ENCODE data around the gene STRN4. TPM values are rescaled to one million over a fixed set of nuclear protein-coding genes. Genes with fewer than 3 reads are reported as not detected.
"Not testable (repeated sequence)": the region's sequence is repeated elsewhere in the genome, so short reads cannot be mapped to it uniquely, and the experiment has no call there.

STRN4 gene
- total RNA-seq, 2 donors from 2014 or later = 142 to 155 TPM

DNA sequence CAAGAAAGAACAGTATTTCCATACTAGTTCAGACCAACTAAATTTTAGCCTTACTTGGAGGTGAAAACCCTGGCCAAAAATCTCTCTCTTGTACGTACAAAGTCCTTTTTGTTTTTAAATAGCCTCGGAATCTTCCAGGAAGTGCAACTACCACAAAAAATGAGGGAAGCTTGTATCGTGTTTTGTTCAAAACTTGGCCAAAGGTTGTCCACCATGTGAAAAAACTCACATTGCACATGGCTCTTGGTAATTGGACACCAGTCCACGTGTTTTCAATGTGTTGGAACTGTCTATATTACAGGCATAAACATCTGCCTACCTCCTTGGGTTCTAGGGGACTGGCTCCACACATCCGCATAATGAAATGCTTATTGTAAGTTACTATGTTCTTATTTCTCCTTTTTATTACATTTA, 15.2 kb upstream of the STRN4 start:
- DNase-seq = no peak
- TF ChIP-seq, protein P1, sequence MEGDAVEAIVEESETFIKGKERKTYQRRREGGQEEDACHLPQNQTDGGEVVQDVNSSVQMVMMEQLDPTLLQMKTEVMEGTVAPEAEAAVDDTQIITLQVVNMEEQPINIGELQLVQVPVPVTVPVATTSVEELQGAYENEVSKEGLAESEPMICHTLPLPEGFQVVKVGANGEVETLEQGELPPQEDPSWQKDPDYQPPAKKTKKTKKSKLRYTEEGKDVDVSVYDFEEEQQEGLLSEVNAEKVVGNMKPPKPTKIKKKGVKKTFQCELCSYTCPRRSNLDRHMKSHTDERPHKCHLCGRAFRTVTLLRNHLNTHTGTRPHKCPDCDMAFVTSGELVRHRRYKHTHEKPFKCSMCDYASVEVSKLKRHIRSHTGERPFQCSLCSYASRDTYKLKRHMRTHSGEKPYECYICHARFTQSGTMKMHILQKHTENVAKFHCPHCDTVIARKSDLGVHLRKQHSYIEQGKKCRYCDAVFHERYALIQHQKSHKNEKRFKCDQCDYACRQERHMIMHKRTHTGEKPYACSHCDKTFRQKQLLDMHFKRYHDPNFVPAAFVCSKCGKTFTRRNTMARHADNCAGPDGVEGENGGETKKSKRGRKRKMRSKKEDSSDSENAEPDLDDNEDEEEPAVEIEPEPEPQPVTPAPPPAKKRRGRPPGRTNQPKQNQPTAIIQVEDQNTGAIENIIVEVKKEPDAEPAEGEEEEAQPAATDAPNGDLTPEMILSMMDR (conservative IDR thresholded peaks at IDR 0.05) = no peak
- Histone ChIP-seq H3K9me3 (ENCODE audit: control insufficient read depth, low read length) (no peaks in the 10 kb centered on the region), H3K9ac (ENCODE audit: extremely low read depth, low read length, poor library complexity, severe bottlenecking) (no peak overlapping the region), H3K27me3 (ENCODE audit: control insufficient read depth, insufficient read depth, low read length, poor library complexity, severe bottlenecking) (no peaks in the 10 kb centered on the region), H3K27ac (ENCODE audit: low read depth, low read length) (no peak overlapping the region), H3K36me3 (ENCODE audit: control insufficient read depth, insufficient read depth, low read length) (peaks cover 5% of the 10 kb centered on the region), H3K4me1 (ENCODE audit: control insufficient read depth, insufficient read depth, low read length) (no peaks in the 10 kb centered on the region), H3K4me3 (ENCODE audit: low read length) (no peak overlapping the region)
- Mint-ChIP-seq H3K4me1 (peaks cover 2% of the 10 kb centered on the region), H3K9me3 (no peaks in the 10 kb centered on the region), H3K27ac (no peak overlapping the region), H3K36me3 (ENCODE audit: low read depth) (peaks cover 8% of the 10 kb centered on the region), H3K27me3 (ENCODE audit: insufficient read depth) (peaks cover 3% of the 10 kb centered on the region), H3K4me3 (no peak overlapping the region)
- 90 to 91% methylated on average over 4 of the region's 5 CpGs for WGBS, 2 experiments (ENCODE audit: insufficient coverage in 1 of 2, insufficient read length in 1 of 2)

DNA sequence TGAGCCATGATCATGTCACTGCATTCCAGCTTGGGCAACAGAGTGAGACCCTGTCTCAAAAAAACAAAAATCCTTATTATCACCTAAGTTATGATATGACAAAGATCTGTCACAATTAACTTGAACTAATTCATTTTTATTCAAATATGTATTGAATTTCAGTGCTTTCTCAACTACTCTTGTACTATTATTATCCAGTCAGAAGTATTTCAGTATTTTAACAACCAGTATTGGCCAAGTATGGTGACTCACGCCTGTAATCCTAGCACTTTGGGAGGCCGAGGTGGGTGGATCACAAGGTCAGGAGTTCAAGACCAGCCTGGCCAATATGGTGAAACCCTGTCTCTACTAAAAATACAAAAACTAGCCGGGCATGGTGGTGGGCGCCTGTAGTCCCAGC, 14.6 kb upstream of the STRN4 start:
- not testable (repeated sequence) for H3K9me3 Mint-ChIP-seq; DNase-seq; H3K4me3 Mint-ChIP-seq; H3K4me1 Mint-ChIP-seq; H3K27ac ChIP-seq (ENCODE audit: low read depth, low read length); H3K27ac Mint-ChIP-seq; H3K36me3 Mint-ChIP-seq (ENCODE audit: low read depth); H3K9me3 ChIP-seq (ENCODE audit: control insufficient read depth, low read length); H3K4me1 ChIP-seq (ENCODE audit: control insufficient read depth, insufficient read depth, low read length); H3K4me3 ChIP-seq (ENCODE audit: low read length); H3K27me3 Mint-ChIP-seq (ENCODE audit: insufficient read depth); H3K27me3 ChIP-seq (ENCODE audit: control insufficient read depth, insufficient read depth, low read length, poor library complexity, severe bottlenecking); H3K9ac ChIP-seq (ENCODE audit: extremely low read depth, low read length, poor library complexity, severe bottlenecking); H3K36me3 ChIP-seq (ENCODE audit: control insufficient read depth, insufficient read depth, low read length)
- WGBS, 2 experiments (ENCODE audit: insufficient coverage in 1 of 2, insufficient read length in 1 of 2) = 90 to 95% methylated on average over 2 of the region's 4 CpGs

DNA sequence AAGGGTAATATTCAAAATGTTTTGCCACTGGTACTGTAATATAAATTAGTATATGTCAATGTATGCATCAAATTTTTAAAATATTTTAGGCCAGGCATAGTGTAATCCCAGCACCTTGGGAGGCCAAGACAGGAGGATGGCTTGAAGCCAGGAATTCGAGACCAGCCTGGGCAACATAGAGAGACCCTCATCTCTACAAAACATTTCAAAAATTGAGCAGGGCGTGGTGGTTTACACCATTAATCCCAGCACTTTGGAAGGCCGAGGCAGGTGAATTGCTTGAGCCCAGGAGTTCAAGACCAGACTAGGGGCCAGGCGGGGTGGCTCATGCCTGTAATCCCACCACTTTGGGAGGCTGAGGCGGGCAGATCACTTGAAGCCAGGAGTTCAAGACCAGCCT, 14.1 kb upstream of the STRN4 start:
- Histone ChIP-seq H3K4me1 (ENCODE audit: control insufficient read depth, insufficient read depth, low read length) (no peaks in the 10 kb centered on the region), H3K27me3 (ENCODE audit: control insufficient read depth, insufficient read depth, low read length, poor library complexity, severe bottlenecking) (no peaks in the 10 kb centered on the region), H3K27ac (ENCODE audit: low read depth, low read length) (no peak overlapping the region), H3K9me3 (ENCODE audit: control insufficient read depth, low read length) (no peaks in the 10 kb centered on the region), H3K4me3 (ENCODE audit: low read length) (no peak overlapping the region), H3K36me3 (ENCODE audit: control insufficient read depth, insufficient read depth, low read length) (peaks cover 5% of the 10 kb centered on the region), H3K9ac (ENCODE audit: extremely low read depth, low read length, poor library complexity, severe bottlenecking) (no peak overlapping the region)
- 76 to 88% methylated on average over 3 to 5 of the region's 5 CpGs for WGBS, 2 experiments (ENCODE audit: insufficient coverage in 1 of 2, insufficient read length in 1 of 2)
- peaks cover 10% of the 10 kb centered on the region for H3K36me3 Mint-ChIP-seq (ENCODE audit: low read depth)
- H3K27ac Mint-ChIP-seq = no peak overlapping the region
- H3K4me1 Mint-ChIP-seq = peaks cover 2% of the 10 kb centered on the region
- H3K4me3 Mint-ChIP-seq = no peak overlapping the region
- H3K9me3 Mint-ChIP-seq = no peaks in the 10 kb centered on the region
- TF ChIP-seq, protein P1 (conservative IDR thresholded peaks at IDR 0.05) = no peak
- no peak for DNase-seq
- H3K27me3 Mint-ChIP-seq (ENCODE audit: insufficient read depth) = peaks cover 3% of the 10 kb centered on the region

DNA sequence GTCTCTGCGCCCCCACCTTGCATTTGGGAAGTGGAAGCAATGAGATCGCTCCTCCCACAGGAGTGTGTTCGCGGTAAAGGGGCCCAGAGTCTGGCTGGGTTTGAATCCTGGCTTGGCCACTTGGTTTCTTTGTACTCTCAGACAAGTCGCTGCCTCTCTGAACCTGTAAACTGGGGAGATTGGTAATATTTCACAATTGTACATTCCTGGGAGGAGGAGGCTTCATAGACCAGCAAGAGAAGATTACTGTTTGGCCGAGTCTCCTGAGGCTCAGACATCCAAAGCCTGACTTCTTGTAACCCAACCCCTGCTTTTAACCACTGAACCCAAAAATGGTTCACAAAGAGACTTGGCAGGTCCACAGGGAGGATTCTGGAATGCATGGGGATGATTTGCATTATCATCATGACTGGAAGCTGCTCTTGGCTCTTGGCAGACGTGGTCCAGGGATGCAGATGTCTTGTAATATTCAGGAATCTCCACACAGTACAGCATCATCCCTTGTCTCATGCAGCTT, 13.6 kb upstream of the STRN4 start:
- no peak overlapping the region for H3K27ac ChIP-seq (ENCODE audit: low read depth, low read length)
- no peaks in the 10 kb centered on the region for H3K4me1 ChIP-seq (ENCODE audit: control insufficient read depth, insufficient read depth, low read length)
- no peak overlapping the region for H3K27ac Mint-ChIP-seq
- no peak overlapping the region for H3K9ac ChIP-seq (ENCODE audit: extremely low read depth, low read length, poor library complexity, severe bottlenecking)
- no peaks in the 10 kb centered on the region for H3K9me3 Mint-ChIP-seq
- TF ChIP-seq, protein P1 (conservative IDR thresholded peaks at IDR 0.05) = no peak
- WGBS, 2 experiments (ENCODE audit: insufficient coverage in 1 of 2, insufficient read length in 1 of 2) = 76 to 80% methylated on average over 7 of the region's 7 CpGs
- no peaks in the 10 kb centered on the region for H3K27me3 ChIP-seq (ENCODE audit: control insufficient read depth, insufficient read depth, low read length, poor library complexity, severe bottlenecking)
- DNase-seq = no peak
- H3K27me3 Mint-ChIP-seq (ENCODE audit: insufficient read depth) = peaks cover 2% of the 10 kb centered on the region
- H3K36me3 ChIP-seq (ENCODE audit: control insufficient read depth, insufficient read depth, low read length) = peaks cover 5% of the 10 kb centered on the region
- H3K4me1 Mint-ChIP-seq = peaks cover 2% of the 10 kb centered on the region
- H3K36me3 Mint-ChIP-seq (ENCODE audit: low read depth) = peaks cover 10% of the 10 kb centered on the region
- no peak overlapping the region for H3K4me3 Mint-ChIP-seq
- H3K9me3 ChIP-seq (ENCODE audit: control insufficient read depth, low read length) = no peaks in the 10 kb centered on the region
- H3K4me3 ChIP-seq (ENCODE audit: low read length) = no peak overlapping the region

Measured in endodermal cell (in vitro differentiated cells).